Right lobe of liver (tissue), 6 donors: ENCODE data around the gene SLC1A2. TPM values are rescaled to one million over a fixed set of nuclear protein-coding genes. Genes with fewer than 3 reads are reported as not detected.

ENCODE experiments used
- ATAC-seq, 4 donors: fragments of 200-7000 bp; cut with Tn5 transposase; one replicate each; pipeline ENCODE4 v1.9.1; 2020; ENCODE audit warnings: mild to moderate bottlenecking in 4 of 4, moderate library complexity in 4 of 4
- DNase-seq, 3 donors: peaks; one replicate each; pipeline ENCODE4 v3.0.0-alpha.2; 2020
- H3K27ac ChIP-seq, 3 donors: fragments of 200-600 bp; one replicate each; pipeline ENCODE4 v1.8.0; 2022
- H3K27me3 ChIP-seq, 2 donors: fragments of 200-600 bp; one replicate each; pipeline ENCODE4 v1.8.0; 2022
- H3K36me3 ChIP-seq, 4 donors: fragments of 200-600 bp; sonication (generic) in 1 of 4; one replicate each; pipeline versions ENCODE4 v1.5.1 to v1.8.0; 2017 to 2022; ENCODE audit warnings: control low read depth in 1 of 4
- H3K4me1 ChIP-seq, 4 donors: fragments of 200-600 bp; sonication (generic) in 1 of 4; one replicate each; pipeline versions ENCODE4 v1.5.1 to v1.8.0; 2017 to 2022; ENCODE audit warnings: control low read depth in 1 of 4
- H3K4me3 ChIP-seq, 3 donors: fragments of 200-600 bp; one replicate each; pipeline ENCODE4 v1.8.0; 2022
- H3K9me3 ChIP-seq, 4 donors: fragments of 200-600 bp; sonication (generic) in 1 of 4; one replicate each; pipeline versions ENCODE4 v1.5.1 to v1.8.0; 2017 to 2022; ENCODE audit warnings: control low read depth in 1 of 4
- CTCF ChIP-seq, 4 donors: fragments of 200-600 bp in 3 of 4; fragments of 450-650 bp in 1 of 4; IDR thresholded peaks; one replicate each; pipeline versions ENCODE4 v1.5.1 to v1.8.0; 2016 to 2022; ENCODE audit warnings: antibody characterized with exemption in 4 of 4, mild to moderate bottlenecking in 2 of 4
- POLR2A ChIP-seq: fragments of 450-650 bp; IDR thresholded peaks from one replicate; pipeline ENCODE4 v1.6.1; 2017; ENCODE audit warnings: antibody characterized with exemption, mild to moderate bottlenecking
- WGBS: methylation state at CpG from one replicate; pipeline ENCODE4 v1.1.6; 2018; ENCODE audit warnings: low coverage, low lambda C conversion rate; ENCODE audit not compliant: insufficient coverage; ENCODE audit errors: missing lambda C conversion rate; 5-methylcytosine and 5-hydroxymethylcytosine counted together
- intact Hi-C, 2 donors: fragments of 100-400 bp; cut with DNase I; formaldehyde crosslinking; loops; one replicate each; pipeline versions ENCODE4 v1.11.2 to v1.14.1; 2022
- total RNA-seq, 6 experiments: library from RNA; depleted of rRNA in 2 of 6; stranded (reverse); fragments of >200 nt in 2 of 6; fragmentation: NEBNext Ultra II Directional in 3 of 6; extraction: Animal tissue kit (Norgen Biotek cat#: 25700) in 3 of 6; gene quantifications; one replicate each; pipeline versions ENCODE4 v1.1.0 to v1.2.4, GENCODE V29; 2016 to 2023
- donor health status: DM: no; HTN: yes; CAD: no.
- donor health status: DM: no; HTN: no; CAD: no.
- donor health status: DM: no; HTN: no; CAD: no.
- donor health status: DM: no; HTN: yes; CAD: no.
- donor health status: DM: no; HTN: yes; CAD: no.

SLC1A2 gene
- total RNA-seq, 6 experiments from 2014 or later, result 7.6 to 87.4 (median 13.3) TPM

- H3K9me3 ChIP-seq, result no peaks in the 10 kb centered on the region
- no peaks in the 10 kb centered on the region for H3K36me3 ChIP-seq
- no peak for DNase-seq
- H3K4me1 ChIP-seq, result peaks cover 0 to 15% (median 0%) of the 10 kb centered on the region in 4 donors
- no peaks in the 10 kb centered on the region for H3K27me3 ChIP-seq
- intact Hi-C loops, result no loop called here
- H3K4me3 ChIP-seq, result no peak overlapping the region
- no peak overlapping the region for H3K27ac ChIP-seq
- no peak for TF ChIP-seq CTCF (IDR thresholded peaks at IDR 0.05)
- no peak for TF ChIP-seq POLR2A
- ATAC-seq, result no peak
Measured at GRCh38 chr11:35215945-35216344, 203.4 kb downstream of the SLC1A2 start.

- H3K27ac ChIP-seq, result no peak overlapping the region
- whole genome bisulfite sequencing, result no CpG with 5 or more reads among the region's 1 CpG
- TF ChIP-seq POLR2A, result no peak
Measured at GRCh38 chr11:35214792-35215193, 204.6 kb downstream of the SLC1A2 start.

GRCh38 chr11:35214226-35214770 lies 205.1 kb downstream of the SLC1A2 start:
- Histone ChIP-seq H3K27me3 (no peaks in the 10 kb centered on the region), H3K9me3 (no peaks in the 10 kb centered on the region), H3K4me3 (no peak overlapping the region), H3K36me3 (no peaks in the 10 kb centered on the region), H3K4me1 (peaks cover 0 to 15% (median 0%) of the 10 kb centered on the region in 4 donors), H3K27ac (no peak overlapping the region)
- WGBS, result 58% methylated on average over 2 of the region's 2 CpGs
- TF ChIP-seq CTCF (IDR thresholded peaks at IDR 0.05) (no peak), POLR2A (no peak)
- intact Hi-C loops, result no loop called here
- DNase-seq (no peak), ATAC-seq (no peak)

More at GRCh38 chr11:35214792-35215193, 204.6 kb downstream of the SLC1A2 start:
- Histone ChIP-seq H3K27me3 (no peaks in the 10 kb centered on the region), H3K36me3 (no peaks in the 10 kb centered on the region), H3K4me1 (peaks cover 0 to 15% (median 0%) of the 10 kb centered on the region in 4 donors), H3K9me3 (no peaks in the 10 kb centered on the region), H3K4me3 (no peak overlapping the region)
- peak in 1 of 4 donors; percentile 31 for ATAC-seq
- DNase-seq, result no peak
- intact Hi-C loops, result no loop called here

GRCh38 chr11:35211952-35212351 lies 207.4 kb downstream of the SLC1A2 start:
- Histone ChIP-seq H3K9me3 (no peaks in the 10 kb centered on the region), H3K4me3 (no peak overlapping the region), H3K27me3 (no peaks in the 10 kb centered on the region), H3K27ac (peak overlapping the region in 1 of 3 donors; percentile 31), H3K36me3 (no peaks in the 10 kb centered on the region), H3K4me1 (peaks cover 0 to 12% (median 0%) of the 10 kb centered on the region in 4 donors)
- 71% methylated on average over 3 of the region's 3 CpGs for WGBS
- intact Hi-C loops, result no loop called here
- ATAC-seq (peak in 3 of 4 donors; percentile 8 to 29 (median 24)), DNase-seq (no peak)
- TF ChIP-seq POLR2A (no peak), CTCF (IDR thresholded peaks at IDR 0.05) (no peak)

GRCh38 chr11:35210876-35211546 lies 208.3 kb downstream of the SLC1A2 start:
- H3K27me3 ChIP-seq, result no peaks in the 10 kb centered on the region
- no peaks in the 10 kb centered on the region for H3K9me3 ChIP-seq
- ATAC-seq (peak; percentile 38 to 86 (median 64)), DNase-seq (no peak)
- H3K27ac ChIP-seq, result peak overlapping the region in 1 of 3 donors; percentile 62
- intact Hi-C loops, result no loop called here
- H3K36me3 ChIP-seq, result no peaks in the 10 kb centered on the region
- peaks cover 0 to 3% (median 0%) of the 10 kb centered on the region in 4 donors for H3K4me1 ChIP-seq
- no peak overlapping the region for H3K4me3 ChIP-seq
- WGBS, result 58% methylated on average over 3 of the region's 3 CpGs
- no peak for TF ChIP-seq POLR2A
- no peak for TF ChIP-seq CTCF (IDR thresholded peaks at IDR 0.05)
